Activated CD8-positive, alpha-beta memory T cell treated with anti-CD3 and anti-CD28 coated beads for 48 hours (primary cell): ENCODE results near the gene ZNF616.
"Not testable (repeated sequence)": the region's sequence is repeated elsewhere in the genome, so short reads cannot be mapped to it uniquely, and the experiment has no call there.

Experiments used
- DNase-seq, 3 experiments: peaks; one replicate each; pipeline ENCODE4 v3.0.0-alpha.2; 2020; ENCODE audit warnings: low read depth in 2 of 3, low spot score in 2 of 3

The ZNF616 gene

GRCh38 chr19:52112624-52113023 lies 27.1 kb downstream of the ZNF616 start:
- DNase-seq = no peak

GRCh38 chr19:52110780-52111179 lies 29.0 kb downstream of the ZNF616 start:
- DNase-seq = no peak

GRCh38 chr19:52102782-52103181 lies 37.0 kb downstream of the ZNF616 start:
- no peak for DNase-seq

GRCh38 chr19:52101866-52102562 lies 37.7 kb downstream of the ZNF616 start:
- no peak for DNase-seq

GRCh38 chr19:52099497-52100138 lies 40.1 kb downstream of the ZNF616 start:
- no peak for DNase-seq

GRCh38 chr19:52096416-52096815 lies 43.3 kb downstream of the ZNF616 start:
- not testable (repeated sequence) for DNase-seq

- DNase-seq = peak; percentile 59 to 79 (median 65)
These were observed 44.3 kb downstream of the ZNF616 start, which contains the start of gene ZNF841 for GRCh38 chr19:52095172-52096014. Gene ZNF841, minus strand, starts transcription at chr19:52095765. Its CDS starts 10,964 bp downstream, at chr19:52084801.

- DNase-seq = no peak
These were observed 45.1 kb downstream of the ZNF616 start for GRCh38 chr19:52094526-52095130.

GRCh38 chr19:52086481-52086880 lies 53.3 kb downstream of the ZNF616 start:
- DNase-seq = no peak

GRCh38 chr19:52070496-52070895 lies 69.2 kb downstream of the ZNF616 start:
- DNase-seq = no peak

GRCh38 chr19:52069653-52070052 lies 70.1 kb downstream of the ZNF616 start:
- DNase-seq = no peak

- DNase-seq = no peak
These were observed 73.4 kb downstream of the ZNF616 start for GRCh38 chr19:52066258-52066863.

GRCh38 chr19:52065399-52065798 lies 74.3 kb downstream of the ZNF616 start:
- DNase-seq = no peak
